Fibroblast of skin of scalp (primary cell): Measurements from ENCODE around the gene RAB1B. TPM values are rescaled to one million over a fixed set of nuclear protein-coding genes. Genes with fewer than 3 reads are reported as not detected.

Experiments
- DNase-seq: peaks from one replicate; pipeline ENCODE4 v3.0.0-alpha.2; 2013
- polyA plus RNA-seq, 2 experiments: library from polyadenylated mRNA; unstranded; fragments of 120-200 nt; gene quantifications; one replicate each; pipeline ENCODE4 v1.2.1, GENCODE V29; 2013; ENCODE audit not compliant: insufficient read length in 2 of 2

The RAB1B gene
- 140 TPM for polyA plus RNA-seq (2013, experiment 1 of 2; ENCODE audit: insufficient read length)
- polyA plus RNA-seq (2013, experiment 2 of 2; ENCODE audit: insufficient read length): 137 TPM

DNA sequence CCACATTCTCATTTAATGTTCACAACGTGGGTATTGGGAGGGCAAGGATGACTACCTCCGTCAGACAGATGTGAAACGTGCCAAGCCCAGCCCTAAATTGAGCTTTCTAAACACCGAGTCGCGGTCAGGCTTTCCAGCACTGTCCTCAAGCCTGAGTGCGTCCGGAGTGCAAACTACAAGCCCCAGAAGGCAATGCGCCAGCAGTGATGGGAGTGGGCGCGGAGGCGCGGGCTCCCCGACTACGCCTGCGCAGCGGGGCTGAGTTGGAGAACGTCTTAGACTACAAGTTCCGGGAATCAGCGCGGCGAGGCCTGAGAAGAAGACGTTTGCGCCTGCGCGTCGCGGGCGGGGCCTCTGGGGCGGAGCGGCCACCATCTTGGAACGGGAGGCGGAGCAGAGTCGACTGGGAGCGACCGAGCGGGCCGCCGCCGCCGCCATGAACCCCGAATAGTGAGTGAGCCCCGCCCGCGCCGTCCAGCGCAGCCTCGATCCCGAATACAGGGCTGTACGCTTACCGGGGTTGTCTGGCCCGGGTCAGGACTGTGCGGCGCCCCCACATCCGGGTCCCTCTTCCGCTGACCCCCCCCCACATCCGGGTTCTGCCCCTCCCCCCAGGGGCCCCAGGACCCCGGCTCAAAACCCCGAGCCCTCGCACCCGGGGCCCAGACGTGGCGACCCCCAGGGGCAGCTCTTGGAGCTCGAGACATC lies at the start of gene RAB1B:
TSS of gene RAB1B (plus strand) at position 396 of the 708 bp plus-strand sequence. CDS start at position 437, 41 bp downstream.
- DNase-seq: peak; percentile 100

DNA sequence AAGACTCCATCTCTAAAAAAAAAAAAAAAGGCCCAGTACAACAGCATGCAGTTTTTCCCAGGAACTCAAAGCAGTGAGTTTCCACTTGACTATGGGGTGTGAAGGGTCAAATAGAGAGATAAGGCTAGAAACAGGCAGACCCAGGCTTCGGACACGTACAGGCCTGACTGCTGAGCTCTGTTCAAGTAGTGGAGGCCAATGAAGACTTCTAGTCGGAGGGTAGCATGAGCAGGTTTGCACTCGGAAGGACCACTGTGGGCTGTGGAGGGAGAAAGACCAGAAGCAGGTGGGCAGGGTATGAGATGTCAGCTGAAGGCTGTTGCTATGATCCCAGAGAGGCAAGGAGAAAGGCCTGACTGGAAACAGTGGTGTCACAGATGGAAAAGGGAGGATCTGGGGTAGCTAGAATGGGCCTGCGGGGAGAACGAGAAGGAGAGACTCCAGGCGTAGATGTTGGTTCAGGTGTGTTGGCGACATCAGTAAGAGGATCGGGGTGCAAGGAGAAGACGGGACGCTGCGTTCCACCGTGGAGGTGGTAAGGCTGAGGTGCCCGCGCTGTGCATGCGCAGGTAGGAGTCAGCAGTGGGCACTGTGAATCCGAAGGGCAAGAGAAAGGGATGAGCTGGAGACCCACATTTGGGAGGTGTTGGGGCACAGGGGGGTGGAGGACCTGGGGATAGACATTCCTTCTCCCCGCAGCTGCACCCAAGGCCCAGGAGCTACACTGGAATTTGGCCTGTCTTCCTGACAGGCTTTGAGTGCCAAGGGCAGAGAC lies 49.4 kb upstream of the RAB1B start:
- DNase-seq: no peak

DNA sequence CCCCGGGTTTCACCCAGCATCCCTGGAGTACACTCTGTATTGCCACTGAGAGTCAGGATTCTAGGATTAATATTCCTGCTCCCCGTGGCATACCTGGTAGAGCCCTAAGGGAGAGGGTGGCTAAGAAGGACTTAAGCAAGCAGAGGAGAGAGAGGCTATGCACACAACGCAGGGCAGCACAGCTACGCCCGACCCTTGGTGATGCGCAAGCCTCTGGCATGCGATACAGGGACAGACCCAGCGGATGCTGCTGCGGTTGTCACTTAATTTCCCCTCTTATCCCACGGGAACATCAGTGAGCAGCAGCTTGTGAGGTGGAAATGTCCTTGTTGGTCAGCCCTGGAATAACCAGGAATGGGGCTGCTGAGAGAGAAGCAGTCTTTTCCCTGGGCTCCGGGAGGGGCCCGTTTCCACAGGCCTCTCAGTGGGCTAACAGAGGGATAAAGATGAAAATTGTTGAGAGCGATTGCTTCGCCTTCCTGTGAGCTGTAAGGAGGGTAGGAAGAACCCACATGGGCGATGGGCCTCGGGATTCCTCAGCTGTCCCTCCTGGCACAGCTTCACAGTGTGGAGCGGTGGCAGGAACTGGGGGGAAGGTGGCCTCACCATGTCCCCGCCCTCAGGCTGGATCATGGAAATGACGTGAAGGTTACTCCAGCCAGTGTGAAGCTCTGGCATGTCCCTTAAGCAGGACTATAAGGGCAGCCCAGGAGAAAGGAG lies 48.4 kb upstream of the RAB1B start:
- DNase-seq: no peak

- no peak for DNase-seq
These were observed 47.9 kb upstream of the RAB1B start for GRCh38 chr11:66220566-66220935.

DNA sequence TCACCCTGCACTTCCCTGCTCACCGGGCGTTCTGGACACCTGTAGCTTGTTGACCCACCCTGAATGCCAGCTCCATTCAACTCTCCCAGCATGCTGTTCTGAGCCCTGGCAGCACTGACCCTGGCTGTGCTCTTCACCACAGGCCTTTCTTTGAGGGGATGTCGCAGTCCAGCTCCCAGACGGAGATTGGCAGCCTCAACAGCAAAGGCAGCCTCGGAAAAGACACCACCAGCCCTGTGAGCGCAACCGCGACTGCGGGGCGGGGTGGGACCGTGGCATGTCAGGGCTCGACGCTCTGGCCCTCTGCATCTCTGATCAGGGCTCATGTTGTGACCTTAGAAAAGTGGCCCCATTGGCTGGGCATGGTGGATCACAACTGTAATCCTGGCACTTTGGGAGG lies 47.4 kb upstream of the RAB1B start:
- DNase-seq: no peak

GRCh38 chr11:66221726-66222236 lies 46.7 kb upstream of the RAB1B start:
- DNase-seq: peak; percentile 22

- DNase-seq: peak; percentile 89
These were observed 45.9 kb upstream of the RAB1B start for GRCh38 chr11:66222358-66223149.

GRCh38 chr11:66224226-66224855 lies 44.1 kb upstream of the RAB1B start:
- no peak for DNase-seq

GRCh38 chr11:66225066-66225465 lies 43.4 kb upstream of the RAB1B start:
- DNase-seq: no peak

GRCh38 chr11:66226101-66226500 lies 42.3 kb upstream of the RAB1B start:
- no peak for DNase-seq

- no peak for DNase-seq
These were observed 40.7 kb upstream of the RAB1B start for GRCh38 chr11:66227700-66228099.

GRCh38 chr11:66228521-66228920 lies 39.9 kb upstream of the RAB1B start:
- no peak for DNase-seq

- no peak for DNase-seq
These were observed 38.3 kb upstream of the RAB1B start for GRCh38 chr11:66230156-66230555.

DNA sequence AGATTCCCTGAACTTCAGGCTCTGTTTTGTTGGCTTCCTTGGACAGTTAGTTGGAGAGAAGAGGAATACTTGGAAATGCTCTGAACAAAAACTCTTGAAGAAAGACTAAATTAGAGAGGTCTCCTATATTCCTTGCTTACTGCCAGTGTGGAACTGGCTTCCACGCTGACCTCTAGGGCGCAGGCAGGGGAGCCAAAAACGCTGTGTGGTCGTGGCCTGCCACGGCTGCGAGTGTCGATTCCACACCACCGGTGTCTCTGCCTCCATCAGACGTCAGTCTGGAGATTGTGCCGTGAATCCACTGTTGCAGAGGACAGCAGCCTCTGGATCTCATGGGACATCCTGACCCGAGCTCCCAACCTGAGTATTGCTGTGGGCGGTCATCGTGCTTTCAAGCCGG lies 37.5 kb upstream of the RAB1B start:
- no peak for DNase-seq

- DNase-seq: no peak
These were observed 36.9 kb upstream of the RAB1B start for GRCh38 chr11:66231561-66231960.

- DNase-seq: no peak
These were observed 35.7 kb upstream of the RAB1B start for GRCh38 chr11:66232769-66233168.

GRCh38 chr11:66233301-66233700 lies 35.1 kb upstream of the RAB1B start:
- no peak for DNase-seq

GRCh38 chr11:66235141-66235540 lies 33.3 kb upstream of the RAB1B start:
- DNase-seq: no peak

DNA sequence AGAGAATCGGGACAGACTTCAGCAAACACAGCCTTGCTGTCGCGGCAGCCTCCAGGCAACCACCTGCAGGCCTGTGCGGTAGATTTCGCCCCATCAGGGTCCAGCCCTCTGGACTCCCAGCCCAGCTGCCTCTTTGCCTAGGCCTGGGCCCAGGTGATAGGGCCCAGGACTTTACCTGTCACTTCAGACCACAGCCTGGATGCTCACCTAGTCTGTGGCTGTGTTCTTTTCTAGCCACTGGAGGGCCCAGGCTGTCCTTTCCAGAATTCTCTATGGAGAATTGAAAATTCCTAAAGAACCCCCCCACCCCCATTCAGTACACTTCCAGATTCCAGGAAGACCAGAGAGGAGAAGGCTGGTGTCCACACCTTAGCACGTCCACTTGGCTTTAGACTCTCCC lies 30.6 kb upstream of the RAB1B start:
- DNase-seq: no peak

DNA sequence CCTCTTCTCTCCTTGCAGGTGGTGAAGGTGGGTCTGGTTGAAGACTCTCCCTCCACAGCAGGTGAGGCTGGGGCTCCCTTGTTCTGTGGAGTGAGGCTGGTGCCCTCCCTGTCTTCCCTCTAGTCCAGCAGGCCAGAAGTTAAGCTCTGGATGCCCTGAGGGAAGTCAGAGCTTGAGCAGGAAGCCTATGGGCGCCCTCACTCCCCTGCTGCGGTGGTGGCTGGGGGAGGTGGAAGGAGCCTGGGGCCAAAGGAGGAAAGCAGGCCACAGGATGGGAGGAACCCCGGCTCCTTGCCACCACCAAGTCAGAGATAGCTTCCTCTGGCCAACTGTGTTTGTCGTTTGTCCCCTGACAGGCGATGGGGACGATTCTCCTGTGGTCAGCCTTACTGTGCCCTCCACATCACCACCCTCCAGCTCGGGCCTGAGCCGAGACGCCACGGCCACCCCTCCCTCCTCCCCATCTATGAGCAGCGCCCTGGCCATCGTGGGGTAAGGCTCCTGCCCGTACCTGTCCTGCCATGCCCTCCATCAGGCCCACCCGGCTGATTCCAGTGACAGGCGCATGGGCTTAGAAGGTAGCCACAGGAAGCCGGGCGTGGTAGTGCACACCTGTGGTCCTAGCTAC lies 29.5 kb upstream of the RAB1B start:
- no peak for DNase-seq

DNA sequence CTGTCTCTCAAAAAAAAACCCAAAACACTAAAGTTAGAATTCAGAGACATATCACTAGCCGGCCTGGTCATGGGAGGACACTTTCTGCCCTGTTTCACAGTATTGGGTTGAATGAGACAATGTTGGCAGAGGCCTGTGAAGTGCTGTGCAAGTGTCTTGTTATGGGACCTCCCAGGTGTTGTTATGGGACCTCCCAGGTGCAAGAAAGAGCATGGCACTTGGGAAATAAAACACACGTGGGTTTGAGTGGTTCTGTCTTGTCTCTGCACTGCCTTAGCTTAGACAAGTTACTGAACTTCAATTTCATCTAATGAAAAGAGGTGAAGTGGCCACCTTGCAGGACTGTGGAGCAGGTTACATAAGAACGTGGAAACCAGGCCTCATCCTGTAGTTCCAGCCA lies 28.9 kb upstream of the RAB1B start:
- DNase-seq: no peak
